Uterus (tissue), 2 donors: ENCODE results near the gene SND1.

ENCODE experiments used
- CTCF ChIP-seq, 4 experiments: fragments of 200-600 bp in 2 of 4; fragments of 450-650 bp in 2 of 4; sonication (generic) in 2 of 4; IDR thresholded peaks; one replicate each; pipeline ENCODE4 v1.5.1; 2016 to 2019; ENCODE audit warnings: antibody characterized with exemption in 4 of 4, mild to moderate bottlenecking in 2 of 4, moderate library complexity in 1 of 4
- POLR2A ChIP-seq, 2 donors: fragments of 450-650 bp; IDR thresholded peaks; one replicate each; pipeline ENCODE4 v1.6.1; 2016; ENCODE audit warnings: antibody characterized with exemption in 2 of 2, mild to moderate bottlenecking in 1 of 2, moderate library complexity in 1 of 2

DNA sequence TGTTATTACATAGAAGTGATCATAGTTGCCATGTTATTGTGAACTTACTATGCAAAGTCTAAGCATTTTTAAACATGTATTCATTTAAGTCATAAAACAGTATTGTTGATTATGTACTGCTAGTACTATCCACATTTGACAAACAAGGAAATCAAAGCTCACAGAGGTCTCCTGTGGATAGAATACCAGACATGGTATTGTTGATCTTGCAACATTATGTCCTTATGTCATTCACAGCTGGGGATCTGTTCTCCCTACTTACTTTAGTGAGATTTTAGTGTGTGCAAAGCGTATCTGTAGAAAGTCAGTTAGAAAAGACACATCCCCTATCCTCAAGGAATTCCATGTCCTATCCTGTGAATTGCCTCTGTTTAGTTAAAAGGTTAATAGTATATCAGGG lies 106.1 kb downstream of the SND1 start:
- no peak for TF ChIP-seq CTCF (IDR thresholded peaks at IDR 0.05)
- TF ChIP-seq POLR2A (IDR thresholded peaks at IDR 0.05) = no peak
